Hematopoietic multipotent progenitor cell treated with erythropoietin and hydrocortisone succinate and interleukin-3 and kit ligand, for 6 days (in vitro differentiated cells): ENCODE measurements around the gene NLGN1.

Experiments used
- DNase-seq: peaks from one replicate; pipeline ENCODE4 v3.0.0-alpha.2; 2015

Gene NLGN1

DNA sequence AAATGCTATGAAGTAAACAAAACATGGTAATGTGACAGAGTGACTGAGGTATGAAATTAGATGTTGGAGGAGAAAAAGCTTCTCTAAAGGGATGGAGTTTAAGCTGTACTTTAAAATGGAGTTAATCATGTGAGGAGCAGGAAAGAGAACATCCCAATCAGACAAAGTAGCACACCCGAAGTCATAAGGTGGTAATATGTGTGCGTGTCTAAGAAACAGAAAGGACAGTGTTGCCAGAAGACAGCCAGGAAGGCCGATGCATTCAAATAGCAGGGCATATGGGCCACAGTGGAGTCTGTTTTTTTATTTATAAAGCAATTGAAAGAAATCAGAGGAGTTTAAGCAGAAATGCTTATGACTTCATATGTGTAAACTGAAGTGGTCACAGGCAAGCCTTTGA is 376.3 kb downstream of the NLGN1 start:
- no peak for DNase-seq

DNA sequence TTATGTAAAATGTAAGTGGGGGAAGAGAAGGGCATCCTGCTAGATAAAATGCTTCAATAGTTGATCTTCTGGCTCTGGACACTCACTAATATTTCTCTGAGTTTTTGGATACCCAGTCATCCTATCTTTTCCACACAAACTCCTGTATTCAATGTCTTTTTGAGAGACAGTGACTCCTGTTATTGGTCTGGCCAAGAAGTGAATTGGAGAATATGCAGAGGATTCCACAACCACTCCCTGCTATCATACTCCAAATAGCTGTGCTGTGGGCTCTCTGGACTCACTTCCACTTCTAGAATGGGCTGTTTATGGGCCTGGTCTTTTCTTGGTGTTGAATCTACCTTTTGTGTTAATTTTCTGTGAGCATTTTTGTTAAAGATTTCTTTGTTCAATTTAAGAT is 376.8 kb downstream of the NLGN1 start:
- no peak for DNase-seq

DNA sequence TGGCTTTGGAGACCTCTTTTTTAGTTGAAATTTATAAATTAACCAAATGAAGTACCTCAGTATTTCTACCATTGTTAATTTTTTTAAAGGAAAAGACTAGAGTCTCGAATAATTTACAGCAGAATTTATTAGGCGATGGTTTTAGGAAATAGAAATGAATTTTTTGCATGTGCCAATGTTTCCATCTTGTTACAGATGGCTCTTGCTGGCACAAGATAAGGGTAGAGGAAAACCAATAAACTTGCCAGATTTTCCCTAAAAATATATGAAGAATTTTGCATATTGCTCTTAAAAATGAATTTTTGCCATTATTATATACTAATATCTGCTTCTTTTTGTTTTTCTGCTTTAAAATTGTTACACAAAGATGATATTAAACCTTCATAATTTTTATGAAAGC is 380.7 kb downstream of the NLGN1 start:
- no peak for DNase-seq

DNA sequence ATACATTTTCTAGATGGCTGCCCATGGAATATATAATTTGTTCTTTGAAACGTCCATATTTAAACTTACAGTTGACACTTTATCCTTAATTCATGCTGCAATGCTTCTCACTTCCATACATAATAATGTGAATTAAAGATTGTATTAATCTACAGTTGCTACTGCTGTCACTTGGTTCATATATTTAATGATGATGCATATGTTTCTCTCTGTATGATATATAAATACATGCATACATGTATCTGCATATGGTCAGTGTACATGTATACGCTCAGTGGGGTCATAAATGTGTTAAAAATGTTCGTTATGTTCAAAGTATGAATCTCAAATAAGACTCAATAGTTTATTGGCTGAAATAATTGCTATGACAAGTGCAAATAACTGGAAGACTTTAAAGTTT is 382.5 kb downstream of the NLGN1 start:
- DNase-seq, result no peak

DNA sequence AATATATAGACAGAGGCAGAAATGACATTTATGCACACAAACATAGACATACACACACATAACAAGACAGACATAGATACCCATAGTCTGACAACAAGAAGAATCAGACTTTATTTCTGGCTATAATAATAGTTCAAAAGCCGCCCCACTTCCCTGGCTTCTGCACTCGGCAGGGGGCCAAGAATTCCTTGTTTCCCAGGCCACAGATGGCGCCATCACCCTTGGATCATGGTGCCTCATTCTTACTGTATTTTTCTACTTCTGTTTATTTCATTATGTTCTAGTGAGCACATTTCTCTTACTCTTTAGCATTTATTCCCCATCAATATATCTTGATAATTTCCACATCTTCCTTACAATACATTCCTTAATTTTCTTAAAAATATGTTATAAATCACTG is 387.5 kb downstream of the NLGN1 start:
- no peak for DNase-seq

DNA sequence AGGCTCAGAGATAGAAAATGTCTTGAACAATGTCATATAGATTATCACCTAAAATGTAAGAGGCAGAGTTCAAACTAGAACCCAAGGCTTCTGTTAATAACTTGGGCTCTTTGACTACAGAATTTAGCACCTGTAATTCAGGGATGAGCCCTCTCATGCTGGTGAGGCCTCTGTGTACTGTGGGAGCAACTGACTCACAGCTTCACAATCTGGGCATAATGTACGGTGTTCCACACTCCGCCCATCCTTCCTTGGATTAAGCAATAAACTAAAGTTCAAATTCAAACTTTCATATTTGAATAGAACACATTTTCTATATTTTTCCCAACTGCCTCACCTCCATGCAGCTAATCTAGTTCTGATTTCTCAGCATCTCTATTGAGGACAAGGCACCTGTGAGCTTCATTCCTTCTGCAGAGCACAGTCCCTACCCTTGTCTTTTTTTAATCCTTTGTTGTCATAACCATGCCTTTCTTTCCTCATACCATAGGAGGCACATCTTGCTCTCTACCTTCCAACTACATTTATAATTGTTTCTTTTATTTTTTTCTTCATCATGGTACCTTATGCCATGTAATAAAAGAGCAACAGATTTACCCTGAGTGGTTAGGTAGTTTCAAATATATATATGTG is 392.1 kb downstream of the NLGN1 start:
- DNase-seq, result no peak

DNA sequence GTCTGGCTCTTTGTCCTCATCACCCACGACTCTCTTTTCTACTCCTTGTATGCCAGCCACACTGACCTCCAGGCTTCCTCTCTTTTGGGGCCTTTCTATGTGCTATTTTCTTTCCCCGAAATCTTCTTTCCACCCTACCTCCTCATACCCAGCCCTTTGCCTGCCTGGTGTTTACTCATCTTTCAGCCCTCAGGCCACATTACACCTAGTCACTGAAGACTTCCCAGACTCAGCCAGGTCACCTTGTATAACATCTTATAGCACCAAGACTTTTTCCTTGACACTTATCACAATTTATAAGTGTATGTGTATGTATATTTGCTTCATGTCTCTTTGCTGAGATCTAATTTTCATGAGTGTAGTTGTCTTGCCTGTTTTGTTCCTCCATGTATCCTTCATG is 396.4 kb downstream of the NLGN1 start:
- no peak for DNase-seq

DNA sequence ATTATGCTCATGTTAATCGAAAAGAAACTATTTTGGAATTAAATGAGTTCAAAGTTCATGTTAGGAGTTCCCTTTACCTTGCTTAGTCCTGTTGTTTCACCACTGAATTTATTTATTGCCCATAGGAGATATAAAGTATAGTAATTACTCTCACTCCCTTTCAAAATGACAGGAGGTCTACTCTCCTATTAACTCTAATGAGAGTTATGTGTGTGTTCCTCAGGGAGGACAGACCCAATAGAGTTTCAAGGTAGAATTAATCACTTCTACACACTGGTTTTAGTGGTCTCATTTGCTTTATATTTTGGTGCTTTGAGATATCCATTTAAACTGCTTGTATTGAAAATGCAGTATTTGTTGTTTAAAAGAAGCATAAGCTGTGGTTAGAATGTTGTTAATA is 398.9 kb downstream of the NLGN1 start:
- no peak for DNase-seq

DNA sequence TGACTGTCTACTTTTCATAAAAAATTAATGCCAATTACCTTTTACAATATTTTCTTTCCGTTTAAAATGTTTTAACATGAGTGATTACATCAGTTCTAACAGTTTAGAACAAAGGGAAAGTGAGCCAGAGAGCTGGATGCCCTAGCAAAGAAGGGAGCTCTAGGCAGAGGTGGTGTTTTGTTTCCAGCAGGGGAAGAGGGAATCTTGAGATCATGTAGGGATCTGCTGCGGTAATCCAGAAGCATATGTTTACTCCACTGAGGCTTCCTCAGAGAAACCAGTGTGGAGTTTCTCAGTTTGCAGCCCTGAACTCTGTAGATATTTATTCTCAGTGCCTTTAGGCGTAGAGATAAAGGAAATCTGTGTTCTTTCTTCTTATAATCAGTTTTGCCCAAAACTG is 399.3 kb downstream of the NLGN1 start:
- DNase-seq, result no peak

DNA sequence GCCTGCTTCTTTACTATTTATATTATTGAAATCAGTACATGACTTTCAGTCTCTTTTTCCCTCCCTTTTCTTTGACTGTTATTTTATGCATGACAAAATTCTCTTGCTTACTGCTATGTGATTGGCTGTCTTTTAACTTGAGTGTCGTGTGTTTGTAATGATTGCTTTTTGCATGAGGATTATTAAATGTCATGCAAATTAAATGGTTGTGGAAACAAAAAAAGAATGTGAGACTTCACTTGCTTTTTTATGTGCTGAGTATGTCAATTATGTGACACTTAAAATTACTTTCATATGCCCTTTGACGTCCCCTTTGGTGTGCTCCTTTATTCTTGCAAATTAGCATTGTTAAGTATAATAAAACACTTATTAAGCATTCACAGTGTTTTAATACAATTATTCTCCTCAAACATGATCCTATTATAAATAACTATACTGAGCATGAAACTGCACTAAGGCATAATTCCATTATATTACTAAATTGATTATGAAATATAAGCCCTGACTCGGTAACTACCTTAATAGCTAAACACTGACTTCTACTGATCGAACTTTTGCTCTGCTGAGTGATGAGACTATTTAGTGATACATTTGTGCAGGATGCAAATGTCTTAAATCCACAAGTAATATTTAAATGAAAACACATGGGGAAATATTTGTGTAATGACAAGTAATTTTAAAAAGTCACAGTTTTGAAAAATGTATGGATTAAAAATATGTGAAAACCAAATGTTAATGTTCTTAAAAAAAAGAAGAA is 401.7 kb downstream of the NLGN1 start:
- no peak for DNase-seq

DNA sequence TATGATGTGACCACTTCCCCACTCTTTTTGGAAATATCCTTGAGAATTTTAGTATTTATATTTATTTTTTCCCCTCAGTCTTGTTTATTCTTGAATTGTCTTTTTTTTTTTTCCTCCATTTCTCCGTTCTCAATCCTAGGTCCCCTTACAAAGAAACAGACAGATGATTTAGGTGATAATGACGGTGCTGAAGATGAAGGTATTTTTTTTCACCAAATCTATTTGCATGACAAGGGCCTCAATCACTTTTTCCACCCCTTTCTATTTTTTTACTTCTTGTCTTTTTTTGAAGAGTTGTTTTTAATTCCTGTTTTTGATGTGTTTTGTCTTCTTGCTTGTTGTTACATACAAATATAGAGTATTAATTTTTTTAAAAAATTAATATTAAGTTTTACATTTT is 402.6 kb downstream of the NLGN1 start:
- no peak for DNase-seq

DNA sequence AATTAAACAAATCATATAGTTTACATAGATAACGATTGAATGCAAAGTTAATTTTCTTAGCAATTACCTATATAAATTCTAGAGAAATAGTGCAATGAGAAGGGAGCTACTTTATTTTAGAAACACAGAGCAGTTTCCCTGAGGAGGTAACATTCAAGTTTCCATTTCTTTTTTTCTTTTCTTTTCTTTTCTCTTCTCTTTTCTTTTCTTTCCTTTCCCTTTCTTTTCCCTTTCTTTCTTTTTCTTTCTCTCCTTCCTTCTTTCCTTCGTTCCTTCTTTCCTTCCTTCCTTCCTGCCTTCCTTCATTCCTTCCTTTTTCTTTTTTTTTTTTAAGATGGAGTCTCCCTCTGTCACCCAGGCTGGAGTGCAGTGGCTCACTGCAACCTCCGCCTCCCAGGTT is 417.3 kb downstream of the NLGN1 start:
- no peak for DNase-seq

DNA sequence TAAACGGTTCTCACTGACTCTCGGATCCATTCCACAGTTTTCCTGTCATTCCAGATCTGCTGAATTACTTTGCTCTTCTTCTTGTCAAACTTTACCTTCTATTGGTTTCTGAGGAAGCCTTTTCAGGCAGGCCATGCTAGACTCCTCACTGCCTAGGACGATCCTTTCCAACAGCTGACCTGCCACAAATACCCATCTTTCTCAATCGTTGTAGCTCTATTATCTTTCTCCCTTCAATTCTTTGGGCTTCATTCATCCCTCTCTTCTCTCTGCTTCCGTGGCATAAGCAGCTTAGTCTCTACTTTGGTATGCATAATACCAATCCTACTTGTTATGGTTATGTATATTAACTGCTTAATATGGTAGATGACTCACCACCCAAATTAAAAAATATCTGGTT is 421.8 kb downstream of the NLGN1 start:
- DNase-seq, result no peak

DNA sequence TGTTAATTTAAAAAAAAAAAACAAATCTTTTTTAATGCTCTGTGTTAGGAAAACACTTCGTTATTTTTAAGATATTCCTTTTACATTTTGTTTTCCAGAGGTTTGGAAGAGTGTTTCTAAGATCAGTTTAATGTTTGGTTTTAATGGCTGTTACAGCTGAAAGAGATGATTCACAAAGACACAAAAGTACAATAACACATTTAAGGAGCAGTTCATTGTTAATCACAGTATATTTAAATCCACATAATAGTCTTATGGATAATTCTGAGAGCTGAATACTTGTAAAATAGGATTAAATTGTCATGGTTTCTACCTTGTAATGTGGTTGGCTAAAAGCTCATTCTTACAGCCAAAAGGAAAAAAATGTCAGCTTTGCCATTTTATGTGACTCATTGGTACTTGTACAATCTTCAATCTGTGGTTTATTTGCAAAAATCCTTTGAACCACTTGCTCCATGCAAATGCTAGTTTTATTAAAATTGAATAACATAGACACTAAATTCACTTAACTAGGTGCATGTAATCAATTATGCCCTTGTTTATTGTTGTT is 426.4 kb downstream of the NLGN1 start:
- no peak for DNase-seq

DNA sequence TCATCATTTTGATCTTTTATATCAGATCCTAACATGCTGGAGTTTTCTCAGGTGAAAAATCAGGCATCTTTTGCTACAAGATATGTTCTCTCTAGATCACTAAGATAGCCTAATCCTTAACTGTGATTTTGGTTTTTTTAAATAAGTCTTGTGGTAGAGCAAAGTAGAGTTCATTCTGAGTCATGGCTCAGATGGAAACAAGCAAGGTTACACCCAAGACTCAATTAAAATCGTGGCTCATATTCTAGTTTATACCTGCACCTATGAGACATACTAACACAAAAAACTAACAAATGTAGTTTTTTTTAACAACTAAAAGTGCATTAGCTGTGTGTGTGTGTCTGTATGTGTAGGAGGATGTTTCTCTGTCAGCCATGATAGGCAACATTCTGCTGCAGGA is 428.2 kb downstream of the NLGN1 start:
- DNase-seq, result no peak

DNA sequence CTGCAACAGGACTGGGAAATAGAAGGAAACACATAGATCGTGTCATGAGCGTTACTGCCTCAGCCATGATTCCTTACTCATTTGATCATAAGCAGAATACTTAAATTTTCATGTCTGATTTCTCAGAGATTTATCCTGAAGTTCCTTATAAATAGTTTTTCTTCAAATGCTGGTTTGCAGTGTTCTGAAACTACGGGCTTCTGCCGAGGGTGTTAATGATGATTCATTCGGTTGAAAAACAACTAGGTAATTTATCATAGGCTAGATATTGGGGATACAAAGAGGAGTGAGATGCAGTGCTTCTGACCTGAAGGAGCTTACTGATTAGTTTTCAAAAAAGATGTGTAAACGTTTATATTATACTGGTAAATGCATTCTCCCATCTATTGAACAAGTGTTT is 428.9 kb downstream of the NLGN1 start:
- no peak for DNase-seq

DNA sequence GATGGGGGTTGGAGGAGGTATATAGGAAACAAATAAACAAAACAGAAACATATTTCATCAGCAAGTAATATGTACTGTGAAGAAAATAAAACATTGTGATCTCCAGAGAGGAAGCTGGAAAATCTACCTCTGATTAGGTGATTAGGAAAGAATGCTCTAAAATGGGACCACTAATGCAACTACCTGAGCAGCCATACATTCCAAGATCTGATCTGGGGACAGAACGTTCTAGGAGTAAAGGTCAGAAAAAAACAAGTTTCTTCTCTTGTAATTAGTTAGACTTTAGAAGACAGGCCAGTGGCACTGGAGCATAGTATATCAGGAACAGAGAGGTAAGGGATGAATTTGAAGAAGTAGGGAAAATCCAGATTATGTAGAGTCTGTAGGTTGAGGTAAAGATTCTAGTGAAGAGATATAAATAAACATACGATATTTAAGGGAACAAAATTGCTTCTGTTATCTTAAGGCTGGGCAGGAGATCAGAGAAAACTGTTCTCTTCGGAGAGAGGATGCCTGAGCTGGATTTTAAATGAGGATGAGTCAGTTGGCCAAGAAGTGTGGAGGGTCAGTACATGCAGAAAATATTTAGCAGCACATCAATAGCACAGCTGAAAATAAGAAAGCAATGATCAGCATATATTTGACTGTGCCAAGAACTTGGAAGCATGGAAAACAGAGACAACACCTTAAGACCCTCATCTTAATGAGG is 429.5 kb downstream of the NLGN1 start:
- no peak for DNase-seq

DNA sequence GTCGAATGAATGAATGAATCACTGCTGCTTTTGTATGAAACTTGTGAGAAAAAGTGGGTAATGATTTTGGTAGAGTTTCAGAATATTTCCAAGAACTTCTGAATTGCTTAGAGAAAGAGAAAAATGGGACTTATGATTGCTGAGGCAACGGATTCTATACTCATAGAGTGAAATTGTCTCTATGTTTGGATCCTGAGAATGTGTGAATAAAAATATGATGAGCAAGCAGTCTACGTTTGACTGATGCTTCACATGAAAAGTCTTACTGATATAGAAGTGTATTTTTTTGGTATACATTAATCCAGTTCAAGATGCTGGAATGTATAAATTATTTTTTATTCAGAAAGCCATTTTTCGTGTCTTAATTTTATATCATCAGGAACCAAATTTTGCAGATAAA is 441.1 kb downstream of the NLGN1 start:
- DNase-seq, result no peak

DNA sequence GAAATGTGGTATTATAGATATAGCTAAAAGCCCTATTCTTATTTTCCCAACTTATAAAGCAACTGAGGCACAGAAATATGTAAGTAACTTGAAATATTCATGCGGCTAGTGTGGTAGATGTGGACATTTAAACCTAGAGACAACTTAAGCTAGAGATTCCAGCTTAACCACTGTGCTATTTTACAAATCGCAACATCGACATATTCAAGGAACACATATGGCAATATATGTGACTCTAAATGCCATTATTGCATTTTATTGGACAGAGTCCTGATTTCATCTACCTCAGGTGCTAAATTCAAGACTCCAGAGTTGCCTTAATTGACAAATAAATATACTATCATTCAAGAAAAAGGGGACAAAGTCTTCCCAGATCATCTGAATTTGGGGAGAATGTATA is 442.3 kb downstream of the NLGN1 start:
- no peak for DNase-seq

DNA sequence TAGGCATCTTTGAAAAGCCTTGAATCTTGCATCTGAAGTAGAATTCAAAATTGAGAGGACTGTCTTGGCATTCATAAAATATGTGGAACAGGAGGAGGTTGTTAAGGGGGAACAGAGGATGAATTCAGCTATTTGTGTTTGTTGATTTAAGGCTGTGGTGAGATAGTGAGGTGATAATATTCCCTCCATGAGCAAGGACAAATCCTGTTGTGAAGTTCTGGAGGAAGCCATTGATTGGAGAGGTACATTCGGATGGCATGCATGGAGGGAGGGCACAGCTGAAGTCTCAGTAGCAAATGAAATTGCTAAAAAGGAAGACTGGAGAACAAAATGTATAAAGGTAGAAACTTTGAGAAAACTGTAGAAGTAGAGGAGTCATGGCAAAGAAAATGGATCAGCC is 443.8 kb downstream of the NLGN1 start:
- DNase-seq, result no peak

DNA sequence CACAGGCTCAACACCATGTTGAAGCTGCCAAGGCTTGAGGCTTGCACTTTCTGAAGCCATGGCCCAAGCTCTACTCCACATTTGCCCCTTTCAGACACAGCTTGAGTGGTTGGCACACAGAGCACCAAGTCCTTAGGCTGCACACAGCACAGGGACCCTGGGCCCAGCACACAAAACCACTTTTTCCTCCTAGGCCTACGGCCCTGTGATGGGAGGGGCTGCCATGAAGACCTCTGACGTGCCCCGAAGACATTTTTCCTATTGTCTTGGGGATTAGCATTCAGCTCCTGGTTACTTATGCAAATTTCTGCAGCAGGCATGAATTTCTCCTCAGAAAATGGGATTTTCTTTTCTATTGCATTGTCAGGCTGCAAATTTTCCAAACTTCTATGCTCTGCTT is 445.5 kb downstream of the NLGN1 start:
- DNase-seq, result no peak

DNA sequence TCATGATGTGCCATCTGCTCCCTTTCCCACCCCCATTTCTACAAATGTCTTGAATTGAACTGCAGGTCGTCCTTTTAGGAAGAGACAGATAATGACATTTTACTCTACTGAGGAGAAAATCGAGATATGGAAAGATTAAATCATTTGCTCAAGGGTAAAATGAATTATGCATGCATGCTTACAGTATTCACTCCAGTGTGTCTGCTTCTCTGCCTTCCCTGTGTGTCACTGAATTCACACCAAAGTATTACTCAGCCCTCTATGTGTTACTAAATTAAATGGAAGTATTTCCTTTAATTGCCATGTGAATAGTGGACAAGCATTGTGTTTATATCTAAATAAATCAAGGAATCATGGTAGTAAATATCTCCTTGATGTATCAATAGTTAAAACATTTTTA is 449.0 kb downstream of the NLGN1 start:
- DNase-seq, result no peak

DNA sequence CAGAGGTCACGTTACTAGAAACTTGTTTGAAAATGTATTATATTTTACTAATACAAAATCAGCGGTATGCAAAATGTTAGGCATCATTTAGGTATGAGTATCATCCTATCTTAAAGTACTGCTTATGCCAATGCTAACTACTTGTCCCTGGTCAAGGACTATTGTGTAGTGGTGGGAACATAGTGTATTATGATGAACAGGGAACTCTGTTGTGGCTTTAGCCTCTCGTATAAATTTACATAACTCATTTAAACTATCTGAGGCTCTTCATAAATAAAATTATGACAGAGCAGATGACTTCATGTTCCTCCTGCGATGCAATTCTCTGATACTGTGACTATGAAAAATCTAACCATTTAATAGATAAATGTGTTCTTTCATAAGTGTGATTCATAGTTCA is 451.9 kb downstream of the NLGN1 start:
- no peak for DNase-seq

DNA sequence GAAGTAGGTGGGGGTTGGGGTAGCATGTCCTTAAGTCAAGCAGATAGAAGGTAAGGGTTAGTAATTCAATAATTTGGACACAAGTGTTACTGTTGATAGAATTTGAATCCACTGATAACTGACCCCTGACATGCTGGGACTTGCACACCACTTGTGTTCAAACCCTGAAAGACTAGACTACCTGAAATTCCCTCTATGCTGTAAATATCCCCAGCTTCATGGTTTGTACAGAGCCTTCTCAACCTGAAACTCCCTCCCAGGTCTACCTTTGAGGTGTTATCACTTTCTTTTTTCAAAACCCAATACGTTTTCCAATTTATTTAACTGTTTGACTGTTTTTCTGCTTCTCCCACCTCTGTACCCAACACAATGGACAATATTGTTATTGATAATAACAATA is 459.6 kb downstream of the NLGN1 start:
- no peak for DNase-seq
